ENCODE results near the gene EFHC1.

Gene EFHC1

DNA sequence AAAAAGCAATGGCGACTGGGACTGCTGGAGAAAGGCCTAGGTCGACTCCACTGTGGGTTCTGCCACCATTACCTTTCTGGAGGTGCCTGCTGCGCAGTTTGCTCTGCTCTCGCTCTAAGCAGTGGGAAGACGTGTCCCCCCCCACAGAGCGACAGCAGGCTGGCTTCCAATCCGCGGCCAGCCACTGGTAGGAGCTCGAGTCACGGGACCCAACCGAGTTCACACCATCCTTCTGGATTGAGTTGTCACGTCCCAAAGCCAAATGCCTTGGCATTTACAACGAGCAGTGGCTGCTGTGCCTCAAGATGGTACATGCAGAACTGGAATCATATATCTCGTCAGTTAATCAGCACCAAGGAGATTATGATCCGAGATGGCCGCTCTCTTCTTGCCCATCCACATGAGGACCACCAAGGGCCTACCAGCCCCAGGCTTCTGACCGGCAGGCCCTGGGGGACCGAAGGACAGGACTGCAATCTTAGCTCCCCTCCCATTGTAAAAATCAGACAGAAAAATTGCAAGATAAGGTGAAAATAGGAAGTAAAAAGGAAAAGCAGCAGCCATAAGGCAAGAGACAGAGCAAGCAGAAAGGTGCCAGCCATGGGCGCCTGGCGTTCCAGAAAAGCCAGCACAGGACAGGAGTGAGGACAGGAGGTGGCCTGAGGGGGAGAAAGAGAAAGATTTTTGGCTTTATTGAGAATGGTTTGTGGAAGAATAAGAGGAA, 82.3 kb downstream of the EFHC1 start:
- H3K4me3 Mint-ChIP-seq: no peak overlapping the region
- TF ChIP-seq, protein P1, sequence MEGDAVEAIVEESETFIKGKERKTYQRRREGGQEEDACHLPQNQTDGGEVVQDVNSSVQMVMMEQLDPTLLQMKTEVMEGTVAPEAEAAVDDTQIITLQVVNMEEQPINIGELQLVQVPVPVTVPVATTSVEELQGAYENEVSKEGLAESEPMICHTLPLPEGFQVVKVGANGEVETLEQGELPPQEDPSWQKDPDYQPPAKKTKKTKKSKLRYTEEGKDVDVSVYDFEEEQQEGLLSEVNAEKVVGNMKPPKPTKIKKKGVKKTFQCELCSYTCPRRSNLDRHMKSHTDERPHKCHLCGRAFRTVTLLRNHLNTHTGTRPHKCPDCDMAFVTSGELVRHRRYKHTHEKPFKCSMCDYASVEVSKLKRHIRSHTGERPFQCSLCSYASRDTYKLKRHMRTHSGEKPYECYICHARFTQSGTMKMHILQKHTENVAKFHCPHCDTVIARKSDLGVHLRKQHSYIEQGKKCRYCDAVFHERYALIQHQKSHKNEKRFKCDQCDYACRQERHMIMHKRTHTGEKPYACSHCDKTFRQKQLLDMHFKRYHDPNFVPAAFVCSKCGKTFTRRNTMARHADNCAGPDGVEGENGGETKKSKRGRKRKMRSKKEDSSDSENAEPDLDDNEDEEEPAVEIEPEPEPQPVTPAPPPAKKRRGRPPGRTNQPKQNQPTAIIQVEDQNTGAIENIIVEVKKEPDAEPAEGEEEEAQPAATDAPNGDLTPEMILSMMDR (IDR thresholded peaks at IDR 0.05; ENCODE audit: unreplicated experiment in 3 of 3): no peak
- H3K9me3 Mint-ChIP-seq: no peaks in the 10 kb centered on the region
- H3K27me3 Mint-ChIP-seq (ENCODE audit: low read depth): no peaks in the 10 kb centered on the region
- peaks cover 34% of the 10 kb centered on the region for H3K36me3 Mint-ChIP-seq (ENCODE audit: low read depth)
- no peak overlapping the region for H3K27ac Mint-ChIP-seq
- peaks cover 37% of the 10 kb centered on the region for H3K4me1 Mint-ChIP-seq

DNA sequence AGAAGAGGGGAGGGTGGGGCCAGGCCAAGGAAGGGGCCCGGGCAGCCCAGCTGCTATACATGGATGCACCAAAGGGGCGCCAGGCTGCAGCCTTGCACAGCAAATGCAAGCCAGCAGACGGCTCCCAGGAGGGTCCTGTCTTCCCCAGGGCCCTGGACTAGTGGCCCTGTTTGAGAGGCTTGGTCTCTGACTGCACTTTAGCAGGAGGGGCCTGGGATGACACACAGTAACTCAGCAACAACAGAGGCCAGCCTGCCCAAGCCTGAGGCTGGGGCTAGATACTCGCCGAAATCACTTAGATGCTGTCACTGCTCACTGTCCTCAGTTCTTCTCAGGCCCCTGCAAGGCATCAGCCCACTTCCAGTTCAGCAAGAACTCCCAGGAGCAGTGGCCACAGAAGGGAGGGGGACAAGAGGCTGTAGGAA, 83.2 kb downstream of the EFHC1 start:
- Mint-ChIP-seq H3K4me3 (no peak overlapping the region), H3K4me1 (peaks cover 31% of the 10 kb centered on the region), H3K27ac (no peak overlapping the region), H3K9me3 (no peaks in the 10 kb centered on the region), H3K36me3 (ENCODE audit: low read depth) (peaks cover 39% of the 10 kb centered on the region), H3K27me3 (ENCODE audit: low read depth) (no peaks in the 10 kb centered on the region)
- TF ChIP-seq, protein P1 (IDR thresholded peaks at IDR 0.05; ENCODE audit: unreplicated experiment in 3 of 3): no peak

DNA sequence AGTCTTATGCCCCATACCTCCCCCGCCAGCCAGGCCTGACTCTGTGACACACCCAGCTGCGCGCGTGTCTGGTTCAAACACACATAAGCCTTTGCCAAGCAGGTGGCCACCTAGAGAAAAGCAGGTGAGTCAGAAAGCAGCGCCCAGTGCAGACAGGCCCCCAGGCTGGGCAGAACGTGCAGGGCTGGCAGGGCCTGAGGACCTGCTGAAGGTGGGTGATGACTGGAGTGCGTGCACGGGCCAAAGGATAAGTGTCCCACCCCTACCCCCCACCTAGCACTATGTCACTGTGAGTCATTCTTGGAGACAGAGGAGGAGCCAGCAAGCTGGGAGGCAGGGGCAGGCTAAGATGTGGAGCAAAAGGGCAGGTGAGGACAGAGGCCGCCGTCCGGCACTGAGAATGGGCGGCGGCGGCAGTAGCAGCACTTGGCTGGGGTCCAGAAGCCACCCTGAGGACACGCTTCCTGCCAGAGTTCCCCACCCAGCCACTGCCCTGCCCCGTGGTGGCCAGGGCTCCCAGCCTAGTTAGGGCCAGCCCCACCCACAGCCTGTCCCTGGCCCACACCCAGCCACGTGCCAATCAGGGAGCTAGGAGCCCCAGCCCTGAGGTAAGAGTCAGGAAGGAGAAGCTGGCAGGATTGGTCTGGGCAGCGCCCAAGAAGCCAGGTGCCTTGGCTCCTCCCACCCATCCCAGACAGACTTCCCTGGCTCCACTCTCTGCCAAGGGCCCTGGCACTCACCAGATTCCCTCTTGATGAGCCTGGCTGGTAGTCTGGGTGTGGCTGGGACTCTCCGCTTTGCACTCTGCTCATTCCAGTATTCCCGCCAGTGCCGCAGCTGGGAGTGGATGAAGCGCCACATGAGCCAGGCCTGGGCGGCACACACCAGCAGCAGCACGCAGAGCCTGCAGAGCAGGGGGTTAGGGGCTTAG, 84.0 kb downstream of the EFHC1 start:
- no peaks in the 10 kb centered on the region for H3K27me3 Mint-ChIP-seq (ENCODE audit: low read depth)
- H3K9me3 Mint-ChIP-seq: no peaks in the 10 kb centered on the region
- TF ChIP-seq, protein P1 (IDR thresholded peaks at IDR 0.05; ENCODE audit: unreplicated experiment in 3 of 3): no peak
- peaks cover 47% of the 10 kb centered on the region for H3K36me3 Mint-ChIP-seq (ENCODE audit: low read depth)
- no peak overlapping the region for H3K27ac Mint-ChIP-seq
- peaks cover 24% of the 10 kb centered on the region for H3K4me1 Mint-ChIP-seq
- H3K4me3 Mint-ChIP-seq: no peak overlapping the region

DNA sequence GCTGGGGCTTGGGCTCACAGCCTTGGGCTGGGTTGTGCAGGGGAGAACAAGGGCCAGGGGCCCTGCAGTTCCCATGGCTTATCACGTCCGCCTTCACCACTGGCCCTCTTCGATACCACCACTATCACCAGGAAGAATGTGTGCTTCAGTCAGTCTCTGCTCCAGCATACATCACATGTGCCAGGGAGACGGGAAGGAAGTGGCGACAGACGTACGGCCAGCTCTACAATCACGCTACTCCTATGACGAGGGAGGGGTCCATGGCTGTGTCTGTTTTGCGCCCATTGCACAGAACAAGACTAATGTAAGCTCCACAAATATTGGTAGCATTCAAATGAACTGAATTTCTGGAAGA, 84.6 kb downstream of the EFHC1 start:
- H3K27ac Mint-ChIP-seq: no peak overlapping the region
- no peak overlapping the region for H3K4me3 Mint-ChIP-seq
- TF ChIP-seq, protein P1 (IDR thresholded peaks at IDR 0.05; ENCODE audit: unreplicated experiment in 3 of 3): no peak
- peaks cover 17% of the 10 kb centered on the region for H3K4me1 Mint-ChIP-seq
- H3K27me3 Mint-ChIP-seq (ENCODE audit: low read depth): no peaks in the 10 kb centered on the region
- peaks cover 52% of the 10 kb centered on the region for H3K36me3 Mint-ChIP-seq (ENCODE audit: low read depth)
- H3K9me3 Mint-ChIP-seq: no peaks in the 10 kb centered on the region

DNA sequence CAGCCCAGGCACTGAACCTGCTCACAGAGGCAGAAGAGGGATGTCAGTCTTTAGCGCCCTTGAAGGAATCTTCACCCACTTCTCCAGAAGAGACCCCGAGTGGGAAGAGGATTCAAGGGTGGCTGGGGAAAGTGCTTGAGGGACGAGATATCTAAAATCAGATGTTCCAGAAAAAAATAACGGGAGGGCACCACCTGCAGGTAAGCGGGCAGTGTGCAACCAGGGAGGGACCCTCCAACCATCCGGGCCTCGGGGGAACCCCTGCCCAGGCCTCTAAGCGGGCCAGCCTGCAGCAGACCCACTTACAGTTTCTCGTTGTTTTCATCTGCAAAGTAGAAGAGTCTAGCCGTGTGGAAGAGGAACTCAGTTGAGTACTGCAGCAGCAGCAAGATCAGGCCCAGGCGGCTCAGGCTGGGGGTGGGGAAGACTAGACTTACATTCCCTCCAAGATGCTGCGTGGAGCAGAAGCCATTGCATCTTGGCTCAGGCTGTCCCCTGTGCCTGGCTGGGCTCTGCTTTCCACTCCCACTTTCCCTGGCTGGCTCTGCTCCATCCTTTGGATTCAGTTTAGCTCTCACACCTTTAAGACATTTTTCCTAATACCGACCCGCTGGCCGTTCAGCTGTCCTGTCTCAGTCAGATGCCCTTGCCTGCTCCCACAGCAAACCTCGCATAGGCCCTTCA, 85.7 kb downstream of the EFHC1 start:
- peak overlapping the region in 1 of 3 experiments; percentile 74 for H3K27ac Mint-ChIP-seq
- H3K9me3 Mint-ChIP-seq: no peaks in the 10 kb centered on the region

More for the DNA sequence above, 85.7 kb downstream of the EFHC1 start:
- Mint-ChIP-seq H3K36me3 (ENCODE audit: low read depth) (peaks cover 60% of the 10 kb centered on the region), H3K4me3 (no peak overlapping the region), H3K4me1 (peaks cover 14% of the 10 kb centered on the region), H3K27me3 (ENCODE audit: low read depth) (no peaks in the 10 kb centered on the region)
- TF ChIP-seq, protein P1 (IDR thresholded peaks at IDR 0.05; ENCODE audit: unreplicated experiment in 3 of 3): no peak
